KBM-7 (cell line): ENCODE data around the gene ARL14EPL.

Source experiments
- DNase-seq: peaks from one replicate; pipeline ENCODE4 v3.0.0-alpha.2; 2015
- in situ Hi-C: fragments of 300-500 bp; cut with MboI; formaldehyde crosslinking; loops from 2 replicates; pipeline ENCODE4 v1.14.3; 2020; ENCODE audit warnings: low sequenced_read_pairs, low pct_unique_long_range_greater_than_20kb, mixed read lengths

ARL14EPL gene

GRCh38 chr5:116032094-116032517 lies at the start of gene ARL14EPL:
ARL14EPL (plus strand) TSS chr5:116032472; CDS start chr5:116051466, 18,994 bp downstream.
- no peak for DNase-seq
- in situ Hi-C loops, result no loop called here

- no peak for DNase-seq
- in situ Hi-C loops, result no loop called here
Observed at GRCh38 chr5:115983519-115983918, 48.8 kb upstream of the ARL14EPL start.

GRCh38 chr5:115985802-115986757 lies 46.2 kb upstream of the ARL14EPL start:
- DNase-seq, result no peak
- in situ Hi-C loops, result no loop called here

- in situ Hi-C loops, result no loop called here
- DNase-seq, result no peak
Observed at GRCh38 chr5:115988002-115988401, 44.3 kb upstream of the ARL14EPL start.

GRCh38 chr5:115992848-115993350 lies 39.4 kb upstream of the ARL14EPL start:
- no peak for DNase-seq
- in situ Hi-C loops, result no loop called here

GRCh38 chr5:115995351-115995750 lies 36.9 kb upstream of the ARL14EPL start:
- DNase-seq, result no peak
- in situ Hi-C loops, result no loop called here

- DNase-seq, result no peak
- in situ Hi-C loops, result no loop called here
Observed at GRCh38 chr5:116002116-116002906, 30.0 kb upstream of the ARL14EPL start.

- in situ Hi-C loops, result no loop called here
- no peak for DNase-seq
Observed at GRCh38 chr5:116004248-116004647, 28.0 kb upstream of the ARL14EPL start.

GRCh38 chr5:116009806-116010205 lies 22.5 kb upstream of the ARL14EPL start:
- DNase-seq, result no peak
- in situ Hi-C loops, result no loop called here

- in situ Hi-C loops, result no loop called here
- no peak for DNase-seq
Observed at GRCh38 chr5:116011046-116011445, 21.2 kb upstream of the ARL14EPL start.

GRCh38 chr5:116013207-116013785 lies 19.0 kb upstream of the ARL14EPL start:
- in situ Hi-C loops, result no loop called here
- DNase-seq, result no peak

- no peak for DNase-seq
Observed at GRCh38 chr5:116013936-116014335, 18.3 kb upstream of the ARL14EPL start.

GRCh38 chr5:116023619-116024018 lies 8.7 kb upstream of the ARL14EPL start:
- in situ Hi-C loops, result no loop called here
- DNase-seq, result no peak

More at GRCh38 chr5:116013936-116014335, 18.3 kb upstream of the ARL14EPL start:
- in situ Hi-C loops, result no loop called here

- no peak for DNase-seq
- in situ Hi-C loops, result no loop called here
Observed at GRCh38 chr5:116025866-116026265, 6.4 kb upstream of the ARL14EPL start.

GRCh38 chr5:116032991-116033390 lies 719 bp downstream of the ARL14EPL start:
- in situ Hi-C loops, result no loop called here
- DNase-seq, result no peak

GRCh38 chr5:116035123-116035522 lies 2.9 kb downstream of the ARL14EPL start:
- in situ Hi-C loops, result no loop called here
- no peak for DNase-seq

GRCh38 chr5:116037236-116037822 lies 5.1 kb downstream of the ARL14EPL start:
- in situ Hi-C loops, result no loop called here
- DNase-seq, result no peak

GRCh38 chr5:116038817-116039216 lies 6.5 kb downstream of the ARL14EPL start:
- in situ Hi-C loops, result no loop called here

GRCh38 chr5:116042375-116042774 lies 10.1 kb downstream of the ARL14EPL start:
- in situ Hi-C loops, result no loop called here
- DNase-seq, result no peak

More at GRCh38 chr5:116038817-116039216, 6.5 kb downstream of the ARL14EPL start:
- DNase-seq, result peak; percentile 74
